Choroid plexus epithelial cell (primary cell): ENCODE results near the gene CAND2.
"Not testable (repeated sequence)": the region's sequence is repeated elsewhere in the genome, so short reads cannot be mapped to it uniquely, and the experiment has no call there.

Experiments used
- DNase-seq: peaks from one replicate; pipeline ENCODE4 v3.0.0-alpha.2; 2010; ENCODE audit warnings: low read depth
- H3K4me3 ChIP-seq: 2 replicates; pipeline ENCODE4 v1.5.1; 2011; ENCODE audit warnings: low read depth, mild to moderate bottlenecking, control low read depth, low read length, moderate library complexity
- TF ChIP-seq, protein P1 (sequence below): conservative IDR thresholded peaks from 2 replicates; pipeline ENCODE4 v1.5.1; 2011; ENCODE audit warnings: low read depth, mild to moderate bottlenecking, control low read depth, inconsistent platforms, low read length, moderate library complexity

CAND2 gene

DNA sequence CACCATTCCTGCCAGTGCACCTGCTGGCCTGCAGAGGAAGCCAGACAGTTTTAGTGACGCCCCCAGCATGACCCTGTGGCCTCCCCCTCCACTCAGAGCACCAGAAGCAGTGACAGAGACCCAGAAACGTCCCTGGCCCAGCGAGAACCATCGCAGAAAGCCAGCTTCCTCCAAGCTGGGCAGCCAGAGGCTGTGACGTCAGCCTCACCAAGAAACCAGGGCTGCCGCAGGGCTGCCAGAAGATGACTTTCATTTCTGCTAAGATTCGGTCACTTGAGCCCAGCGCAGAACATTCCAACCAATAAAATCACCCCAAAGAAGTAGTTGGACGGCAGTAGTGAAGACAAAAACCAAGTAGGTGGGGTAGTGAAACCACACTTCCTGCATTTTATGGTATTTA, 74.5 kb downstream of the CAND2 start:
- DNase-seq, result no peak
- TF ChIP-seq, protein P1, sequence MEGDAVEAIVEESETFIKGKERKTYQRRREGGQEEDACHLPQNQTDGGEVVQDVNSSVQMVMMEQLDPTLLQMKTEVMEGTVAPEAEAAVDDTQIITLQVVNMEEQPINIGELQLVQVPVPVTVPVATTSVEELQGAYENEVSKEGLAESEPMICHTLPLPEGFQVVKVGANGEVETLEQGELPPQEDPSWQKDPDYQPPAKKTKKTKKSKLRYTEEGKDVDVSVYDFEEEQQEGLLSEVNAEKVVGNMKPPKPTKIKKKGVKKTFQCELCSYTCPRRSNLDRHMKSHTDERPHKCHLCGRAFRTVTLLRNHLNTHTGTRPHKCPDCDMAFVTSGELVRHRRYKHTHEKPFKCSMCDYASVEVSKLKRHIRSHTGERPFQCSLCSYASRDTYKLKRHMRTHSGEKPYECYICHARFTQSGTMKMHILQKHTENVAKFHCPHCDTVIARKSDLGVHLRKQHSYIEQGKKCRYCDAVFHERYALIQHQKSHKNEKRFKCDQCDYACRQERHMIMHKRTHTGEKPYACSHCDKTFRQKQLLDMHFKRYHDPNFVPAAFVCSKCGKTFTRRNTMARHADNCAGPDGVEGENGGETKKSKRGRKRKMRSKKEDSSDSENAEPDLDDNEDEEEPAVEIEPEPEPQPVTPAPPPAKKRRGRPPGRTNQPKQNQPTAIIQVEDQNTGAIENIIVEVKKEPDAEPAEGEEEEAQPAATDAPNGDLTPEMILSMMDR, result no peak
- H3K4me3 ChIP-seq, result no peak overlapping the region

GRCh38 chr3:12871404-12871983, 75.0 kb downstream of the CAND2 start:
- TF ChIP-seq, protein P1, result no peak
- no peak for DNase-seq
- H3K4me3 ChIP-seq, result no peak overlapping the region

GRCh38 chr3:12875857-12876836, 79.7 kb downstream of the CAND2 start:
- TF ChIP-seq, protein P1, result peak; percentile 16

DNA sequence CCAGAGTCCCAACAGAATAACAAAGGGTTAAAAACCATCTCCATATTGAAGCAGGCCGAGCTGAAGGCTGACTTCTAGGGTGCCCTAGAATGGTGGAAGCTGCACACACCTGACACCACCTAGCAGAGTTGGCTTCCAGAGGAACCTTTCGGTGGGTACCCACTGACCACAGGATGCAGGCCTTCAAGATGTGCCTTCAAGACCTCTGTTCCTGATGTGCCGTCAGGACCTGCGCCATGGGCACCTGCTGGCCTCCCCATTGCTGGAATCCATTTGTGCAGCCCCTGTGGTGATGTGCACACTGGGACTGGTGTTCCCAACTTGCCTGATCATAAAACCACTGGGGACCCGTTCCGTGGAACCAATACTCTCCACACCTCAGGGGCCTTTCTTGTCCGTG, 80.6 kb downstream of the CAND2 start:
- no peak overlapping the region for H3K4me3 ChIP-seq
- TF ChIP-seq, protein P1, result no peak
- DNase-seq, result no peak

More at GRCh38 chr3:12875857-12876836, 79.7 kb downstream of the CAND2 start:
- peak overlapping the region; percentile 39 for H3K4me3 ChIP-seq
- peak; percentile 31 for DNase-seq

DNA sequence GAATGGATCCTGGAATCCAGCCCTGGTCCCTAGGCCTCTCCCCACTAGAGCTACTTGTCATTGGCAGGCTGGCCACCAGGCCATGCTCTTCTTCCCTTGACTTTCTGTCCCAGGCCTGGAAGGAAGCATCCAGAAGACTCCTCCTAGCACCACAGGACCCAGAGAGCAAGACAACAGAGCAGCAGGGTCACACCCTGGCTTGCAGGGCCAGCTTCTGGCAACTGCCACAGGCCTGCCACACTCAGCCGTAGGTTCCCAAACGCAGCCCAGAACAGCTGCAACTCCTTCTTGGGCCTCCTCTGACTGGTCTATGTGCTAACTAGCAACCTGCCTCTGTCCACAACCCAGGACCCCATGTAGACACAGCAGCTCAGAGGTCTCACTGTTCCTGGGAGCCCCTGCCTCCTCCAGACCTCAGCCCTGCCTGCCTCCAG, 81.7 kb downstream of the CAND2 start:
- TF ChIP-seq, protein P1, result no peak
- no peak overlapping the region for H3K4me3 ChIP-seq
- DNase-seq, result no peak

DNA sequence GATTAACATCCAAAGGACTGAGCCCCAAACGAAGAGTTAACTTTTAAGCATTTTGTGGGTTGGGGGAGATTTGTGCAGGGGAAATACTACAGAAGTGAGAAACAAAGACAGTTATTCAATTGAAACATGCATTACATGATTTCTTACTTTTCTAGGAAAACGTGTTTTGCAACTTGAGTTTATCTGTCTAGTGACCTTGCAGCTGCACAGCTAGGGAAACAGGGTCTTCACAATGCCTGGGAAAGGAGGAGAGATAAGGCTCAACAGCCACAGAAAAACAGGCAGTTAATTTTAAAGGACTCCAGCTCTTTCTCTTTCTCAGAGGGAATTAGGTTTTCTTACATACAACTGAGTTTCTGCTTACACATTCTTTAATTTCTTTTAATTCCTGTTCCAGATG, 82.3 kb downstream of the CAND2 start:
- not testable (repeated sequence) for DNase-seq, H3K4me3 ChIP-seq

DNA sequence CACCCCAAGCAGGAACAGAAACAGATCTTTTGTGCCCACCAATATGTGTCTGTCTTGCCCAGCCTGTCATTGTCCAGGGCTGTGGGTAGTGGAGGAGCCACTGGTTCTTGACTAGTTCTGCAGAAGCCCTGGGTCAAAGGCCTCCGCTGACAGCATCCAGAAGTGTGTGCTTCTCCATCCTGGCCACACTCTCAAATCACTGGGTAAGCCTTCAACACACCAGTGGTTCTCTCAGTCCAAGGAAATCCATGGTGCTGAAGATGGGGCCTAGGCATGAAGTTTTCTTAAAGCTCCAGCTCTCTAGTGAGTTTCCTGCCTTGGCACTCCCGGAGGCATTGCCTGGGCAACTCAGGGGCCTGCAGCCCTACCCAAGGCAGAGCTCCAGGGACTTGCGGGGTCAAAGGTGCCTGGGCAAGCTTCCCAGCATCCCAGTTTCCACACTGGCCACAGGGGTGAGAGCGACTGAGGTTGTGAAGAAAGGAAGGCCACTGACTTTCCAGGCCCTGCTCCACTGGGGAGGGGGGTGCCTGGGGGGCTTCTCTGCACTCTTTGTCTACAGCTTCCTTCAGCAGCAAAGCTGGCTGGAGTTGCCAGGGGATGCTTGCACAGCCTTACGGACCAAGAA, 82.8 kb downstream of the CAND2 start:
- DNase-seq, result no peak
- no peak overlapping the region for H3K4me3 ChIP-seq
- TF ChIP-seq, protein P1, result no peak

DNA sequence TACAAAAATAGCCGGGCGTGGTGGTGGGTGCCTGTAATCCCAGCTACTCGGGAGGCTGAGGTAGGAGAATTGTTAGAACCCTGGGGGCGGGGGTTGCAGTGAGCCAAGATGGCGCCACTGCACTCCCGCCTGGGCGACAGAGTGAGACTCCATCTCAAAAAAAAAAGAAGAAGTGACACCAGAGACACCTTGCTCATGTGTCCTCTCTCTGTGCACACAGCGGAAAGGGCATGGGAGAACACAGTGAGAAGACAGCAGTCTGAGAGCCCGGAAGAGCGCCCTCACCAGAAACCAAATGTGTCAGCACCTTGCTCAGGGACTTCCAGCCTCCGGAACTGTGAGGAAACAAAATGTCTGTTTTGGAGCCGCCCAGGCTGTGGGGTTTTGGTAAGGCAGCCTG, 85.4 kb downstream of the CAND2 start:
- H3K4me3 ChIP-seq, DNase-seq: not testable (repeated sequence)
